Endothelial cell of umbilical vein (primary cell): ENCODE results near the gene MAF. TPM values are rescaled to one million over a fixed set of nuclear protein-coding genes. Genes with fewer than 3 reads are reported as not detected.

ENCODE experiments used
- BruUV-seq: library from RNA; stranded (reverse); fragments of 400-500 nt; replicated peaks from 2 replicates; lab custom pipeline; 2021; lab: Mats Ljungman, UMichigan
- CTCF ChIA-PET: fragments of 300-600, 350-600 bp; sonication (Branson Sonifier 250); formaldehyde crosslinking; loops from one replicate; lab custom pipeline; 2021; ENCODE audit warnings: antibody characterized with exemption, inconsistent platforms; lab: Charles Lee
- POLR2A ChIA-PET: fragments of 300-600, 350-600 bp; sonication (Branson Sonifier 250); formaldehyde crosslinking; loops from one replicate; lab custom pipeline; 2021; ENCODE audit warnings: antibody characterized with exemption, inconsistent platforms; lab: Charles Lee
- DNase-seq: peaks from one replicate; pipeline ENCODE4 v3.0.0-alpha.2; 2011; ENCODE audit warnings: low read depth, low spot score
- FAIRE-seq: peaks from 2 replicates; lab custom pipeline; 2011; peaks lifted over from hg19 to GRCh38; lab: Jason Lieb, UNC
- H2AFZ ChIP-seq: 2 replicates; pipeline ENCODE4 v1.6.0; 2012; ENCODE audit warnings: low read depth, low read length, control low read depth, inconsistent platforms
- H3K27ac ChIP-seq: 2 replicates; pipeline ENCODE4 v1.5.1; 2011; ENCODE audit warnings: low read depth, mild to moderate bottlenecking, control low read depth, low read length, moderate library complexity; ENCODE audit not compliant: insufficient read depth
- H3K27me3 ChIP-seq, 2 experiments: 2 replicates each; pipeline versions ENCODE4 v1.6.0 to v1.6.1; 2011; ENCODE audit warnings: low read length in 2 of 2, mixed read lengths in 1 of 2; ENCODE audit not compliant: control insufficient read depth in 2 of 2, insufficient read depth in 2 of 2
- H3K36me3 ChIP-seq, 2 experiments: 2 replicates in 1 of 2; 3 replicates in 1 of 2; pipeline ENCODE4 v1.5.1; 2011; ENCODE audit warnings: low read length in 2 of 2, mild to moderate bottlenecking in 1 of 2, moderate library complexity in 1 of 2; ENCODE audit not compliant: control insufficient read depth in 2 of 2, insufficient read depth in 2 of 2; ENCODE audit errors: extremely low read depth in 1 of 2
- H3K4me1 ChIP-seq: 3 replicates; pipeline ENCODE4 v1.5.1; 2011; ENCODE audit warnings: mild to moderate bottlenecking, low read length; ENCODE audit not compliant: control insufficient read depth, insufficient read depth; ENCODE audit errors: extremely low read depth
- H3K4me2 ChIP-seq: 2 replicates; pipeline ENCODE4 v1.6.1; 2011; ENCODE audit warnings: low read length, control low read depth, mixed read lengths; ENCODE audit not compliant: insufficient read depth
- H3K4me3 ChIP-seq, 3 experiments: fragments of 200-600 bp in 1 of 3; sonication (generic), shearing (Covaris generic) in 1 of 3; replicated peaks in 1 of 3; 2 replicates each; pipeline ENCODE4 v1.5.1; 2011 to 2016; ENCODE audit warnings: control low read depth in 3 of 3, low read length in 3 of 3, mild to moderate bottlenecking in 2 of 3, inconsistent platforms in 1 of 3, low read depth in 1 of 3, moderate library complexity in 1 of 3; ENCODE audit not compliant: insufficient read depth in 1 of 3
- H3K79me2 ChIP-seq: 2 replicates; pipeline ENCODE4 v1.6.0; 2012; ENCODE audit warnings: low read length, inconsistent platforms; ENCODE audit not compliant: control insufficient read depth, insufficient read depth
- H3K9ac ChIP-seq: replicated peaks from 2 replicates; pipeline ENCODE3; 2011; ENCODE audit warnings: low read length, control low read depth; ENCODE audit not compliant: insufficient read depth; ENCODE audit errors: extremely low read depth
- H3K9me1 ChIP-seq: replicated peaks from 3 replicates; pipeline ENCODE4 v1.6.0; 2011; ENCODE audit warnings: mild to moderate bottlenecking, low read length; ENCODE audit not compliant: control insufficient read depth, insufficient read depth; ENCODE audit errors: extremely low read depth
- H3K9me3 ChIP-seq: replicated peaks from 2 replicates; pipeline ENCODE4 v1.5.1; 2012; ENCODE audit warnings: low read length, inconsistent platforms; ENCODE audit not compliant: control insufficient read depth, insufficient read depth
- H4K20me1 ChIP-seq: replicated peaks from 2 replicates; pipeline ENCODE3; 2011; ENCODE audit warnings: mild to moderate bottlenecking, low read length; ENCODE audit not compliant: control insufficient read depth, insufficient read depth; ENCODE audit errors: extremely low read depth
- EZH2 ChIP-seq: IDR thresholded peaks from 2 replicates; pipeline ENCODE4 v1.6.1; 2012; ENCODE audit warnings: borderline replicate concordance, low read depth, mild to moderate bottlenecking, moderate library complexity, low read length, inconsistent platforms; ENCODE audit not compliant: severe bottlenecking
- FOS ChIP-seq: IDR thresholded peaks from 2 replicates; pipeline ENCODE4 v1.6.1; 2011; ENCODE audit warnings: mild to moderate bottlenecking, low read length, moderate library complexity, borderline replicate concordance; ENCODE audit not compliant: insufficient read depth
- GATA2 ChIP-seq: IDR thresholded peaks from 2 replicates; pipeline ENCODE4 v1.7.0; 2011; ENCODE audit warnings: low read depth, mild to moderate bottlenecking, moderate library complexity, mixed read lengths, low read length; ENCODE audit not compliant: insufficient read length, insufficient read depth
- JUN ChIP-seq: IDR thresholded peaks from 2 replicates; pipeline ENCODE4 v1.6.1; 2011; ENCODE audit warnings: borderline replicate concordance, low read depth; ENCODE audit not compliant: insufficient read length, insufficient read depth
- MYC ChIP-seq: IDR thresholded peaks from one replicate; pipeline ENCODE4 v1.6.1; 2011; ENCODE audit warnings: mild to moderate bottlenecking, low read depth, low read length
- POLR2A ChIP-seq: IDR thresholded peaks from 2 replicates; pipeline ENCODE4 v1.6.1; 2012; ENCODE audit warnings: low read depth, mild to moderate bottlenecking, control low read depth, low read length
- POLR2AphosphoS5 ChIP-seq: IDR thresholded peaks from 2 replicates; pipeline ENCODE4 v1.6.1; 2012; ENCODE audit warnings: low read depth, mild to moderate bottlenecking, control low read depth, low read length, moderate library complexity; ENCODE audit not compliant: insufficient read depth
- dilution Hi-C: fragments of 300-500 bp; cut with MboI; formaldehyde crosslinking; loops from one replicate; pipeline ENCODE4 v1.15.0; 2019; ENCODE audit warnings: low sequenced_read_pairs; ENCODE audit not compliant: extremely low pct_ligation_motif_present
- intact Hi-C: fragments of 100-400 bp; cut with micrococcal nuclease; formaldehyde crosslinking; loops from one replicate; pipeline ENCODE4 v1.10.0; 2022
- polyA plus RNA-seq, 4 experiments: library from polyadenylated mRNA; depleted of rRNA in 3 of 4; stranded (reverse) in 3 of 4; unstranded in 1 of 4; fragments of >200 nt; gene quantifications; 2 replicates each; pipeline versions ENCODE4 v1.2.1 to v1.2.3, GENCODE V29; 2011 to 2012; ENCODE audit warnings: missing spikeins in 1 of 4
- total RNA-seq: library from RNA; stranded (reverse); gene quantifications from 2 replicates; pipeline ENCODE4 v1.2.3, GENCODE V29; 2021
- TF ChIP-seq, protein P1 (sequence below), 2 donors: IDR thresholded peaks; 1 replicate in 1 of 2; 2 replicates in 1 of 2; pipeline ENCODE4 v1.5.1; 2011; ENCODE audit warnings: low read length in 2 of 2, mild to moderate bottlenecking in 2 of 2, moderate library complexity in 2 of 2, control low read depth in 1 of 2, inconsistent platforms in 1 of 2, low read depth in 1 of 2; ENCODE audit not compliant: insufficient read depth in 1 of 2; ENCODE audit errors: extremely low read depth in 1 of 2
- TF ChIP-seq, protein P2 (sequence below): IDR thresholded peaks from 2 replicates; pipeline ENCODE4 v1.6.1; 2011; ENCODE audit not compliant: insufficient read depth, insufficient read length

The MAF gene
- total and polyA plus RNA-seq, 2 donors (not counting 3 experiments of a cell fraction or from before 2014, with no cell fraction given), result 0.04 to 0.33 TPM

DNA sequence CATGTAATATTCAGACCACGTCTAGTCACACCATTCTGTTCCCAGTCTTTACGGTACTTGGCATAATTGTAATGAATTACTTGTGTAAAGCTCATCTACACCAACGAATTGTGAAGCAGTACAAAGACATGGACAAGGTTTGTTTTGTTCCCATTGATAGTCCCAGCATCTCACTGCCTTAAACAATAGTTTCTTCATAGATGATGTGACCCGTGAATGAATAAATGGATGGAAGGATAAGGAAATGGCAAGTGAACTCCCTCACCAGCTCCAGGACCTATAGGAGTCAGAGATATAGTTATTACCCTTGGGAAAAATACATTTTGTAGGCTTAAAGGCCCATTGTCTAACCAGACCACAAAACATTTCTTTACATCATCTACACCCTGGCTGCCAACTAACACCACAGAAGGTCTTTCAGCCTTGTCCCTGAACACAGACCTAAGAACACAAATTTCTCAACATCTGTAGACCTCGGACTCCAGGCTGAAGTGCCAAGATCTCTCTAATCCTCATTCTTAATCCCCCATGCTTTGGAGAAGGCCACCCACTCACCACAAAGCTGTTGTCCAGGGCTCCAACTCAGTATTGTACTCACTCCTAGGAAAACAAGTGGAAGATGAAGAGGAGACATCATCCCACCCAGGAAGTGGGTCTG, 38.2 kb downstream of the MAF start:
- FAIRE-seq, result no peak
- no peak overlapping the region for H3K4me2 ChIP-seq
- ChIA-PET CTCF (no interaction called here), POLR2A (no interaction called here)
- no peak overlapping the region for H3K27ac ChIP-seq
- H3K27me3 ChIP-seq, result no peaks in the 10 kb centered on the region
- H3K9me1 ChIP-seq, result no peaks in the 10 kb centered on the region
- no peaks in the 10 kb centered on the region for H3K79me2 ChIP-seq
- intact Hi-C loops, result no loop called here
- H2AFZ ChIP-seq, result no peak overlapping the region
- no peaks in the 10 kb centered on the region for H4K20me1 ChIP-seq
- no peak overlapping the region for H3K9ac ChIP-seq
- dilution Hi-C loops, result no loop called here
- no peaks in the 10 kb centered on the region for H3K36me3 ChIP-seq
- no peaks in the 10 kb centered on the region for H3K4me1 ChIP-seq
- H3K4me3 ChIP-seq, result no peak overlapping the region
- DNase-seq, result no peak
- peaks cover 2% of the 10 kb centered on the region for H3K9me3 ChIP-seq
- TF ChIP-seq GATA2, result no peak
- BruUV-seq, result no TSS peak

DNA sequence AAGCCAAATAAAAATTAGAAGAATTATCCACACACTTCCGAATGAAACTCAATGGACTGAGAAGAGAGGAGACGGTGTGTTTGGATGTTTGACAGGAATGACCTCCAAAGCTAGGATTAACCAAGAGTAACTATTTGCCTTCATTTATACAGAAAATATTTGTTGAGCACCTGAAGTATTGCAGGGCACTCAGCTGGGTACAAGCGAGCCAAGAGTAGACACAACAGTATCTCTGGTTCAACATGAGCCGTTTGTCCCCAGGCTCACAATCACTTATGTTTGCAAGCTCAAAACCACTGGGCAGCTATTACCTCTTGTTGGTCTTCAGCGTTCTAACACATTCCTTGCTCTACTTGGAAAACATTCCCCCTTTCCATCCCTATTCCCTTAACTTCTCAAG, 38.8 kb downstream of the MAF start:
- Histone ChIP-seq H3K79me2 (no peaks in the 10 kb centered on the region), H3K9me1 (no peaks in the 10 kb centered on the region), H2AFZ (no peak overlapping the region), H4K20me1 (no peaks in the 10 kb centered on the region), H3K4me2 (no peak overlapping the region), H3K27me3 (no peaks in the 10 kb centered on the region), H3K36me3 (no peaks in the 10 kb centered on the region), H3K4me3 (no peak overlapping the region), H3K27ac (no peak overlapping the region), H3K4me1 (no peaks in the 10 kb centered on the region), H3K9ac (no peak overlapping the region), H3K9me3 (peaks cover 2% of the 10 kb centered on the region)
- TF ChIP-seq FOS, result no peak
- TF ChIP-seq, protein P1, sequence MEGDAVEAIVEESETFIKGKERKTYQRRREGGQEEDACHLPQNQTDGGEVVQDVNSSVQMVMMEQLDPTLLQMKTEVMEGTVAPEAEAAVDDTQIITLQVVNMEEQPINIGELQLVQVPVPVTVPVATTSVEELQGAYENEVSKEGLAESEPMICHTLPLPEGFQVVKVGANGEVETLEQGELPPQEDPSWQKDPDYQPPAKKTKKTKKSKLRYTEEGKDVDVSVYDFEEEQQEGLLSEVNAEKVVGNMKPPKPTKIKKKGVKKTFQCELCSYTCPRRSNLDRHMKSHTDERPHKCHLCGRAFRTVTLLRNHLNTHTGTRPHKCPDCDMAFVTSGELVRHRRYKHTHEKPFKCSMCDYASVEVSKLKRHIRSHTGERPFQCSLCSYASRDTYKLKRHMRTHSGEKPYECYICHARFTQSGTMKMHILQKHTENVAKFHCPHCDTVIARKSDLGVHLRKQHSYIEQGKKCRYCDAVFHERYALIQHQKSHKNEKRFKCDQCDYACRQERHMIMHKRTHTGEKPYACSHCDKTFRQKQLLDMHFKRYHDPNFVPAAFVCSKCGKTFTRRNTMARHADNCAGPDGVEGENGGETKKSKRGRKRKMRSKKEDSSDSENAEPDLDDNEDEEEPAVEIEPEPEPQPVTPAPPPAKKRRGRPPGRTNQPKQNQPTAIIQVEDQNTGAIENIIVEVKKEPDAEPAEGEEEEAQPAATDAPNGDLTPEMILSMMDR (IDR thresholded peaks at IDR 0.05; ENCODE audit: extremely low read depth in 1 of 2, insufficient read depth in 1 of 2, low read depth in 1 of 2, low read length in 2 of 2), result no peak
- TF ChIP-seq EZH2, result no peak
- TF ChIP-seq GATA2, result no peak
- TF ChIP-seq POLR2A, result no peak
- no peak for TF ChIP-seq JUN
- TF ChIP-seq, protein P2, sequence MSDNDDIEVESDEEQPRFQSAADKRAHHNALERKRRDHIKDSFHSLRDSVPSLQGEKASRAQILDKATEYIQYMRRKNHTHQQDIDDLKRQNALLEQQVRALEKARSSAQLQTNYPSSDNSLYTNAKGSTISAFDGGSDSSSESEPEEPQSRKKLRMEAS, result no peak
- no peak for TF ChIP-seq MYC
- no peak for TF ChIP-seq POLR2AphosphoS5
- dilution Hi-C loops (no loop called here), intact Hi-C loops (no loop called here)
- ChIA-PET CTCF (no interaction called here), POLR2A (no interaction called here)
- FAIRE-seq (no peak), DNase-seq (no peak)
- no TSS peak for BruUV-seq
